Ammon's horn (tissue), 1 donor: ENCODE data around the gene UXS1.
"Not testable (repeated sequence)": the region's sequence is repeated elsewhere in the genome, so short reads cannot be mapped to it uniquely, and the experiment has no call there.

ENCODE experiments used
- DNase-seq: peaks from one replicate; pipeline ENCODE4 v3.0.0-alpha.2; 2016; ENCODE audit warnings: low spot score

UXS1 gene

DNA sequence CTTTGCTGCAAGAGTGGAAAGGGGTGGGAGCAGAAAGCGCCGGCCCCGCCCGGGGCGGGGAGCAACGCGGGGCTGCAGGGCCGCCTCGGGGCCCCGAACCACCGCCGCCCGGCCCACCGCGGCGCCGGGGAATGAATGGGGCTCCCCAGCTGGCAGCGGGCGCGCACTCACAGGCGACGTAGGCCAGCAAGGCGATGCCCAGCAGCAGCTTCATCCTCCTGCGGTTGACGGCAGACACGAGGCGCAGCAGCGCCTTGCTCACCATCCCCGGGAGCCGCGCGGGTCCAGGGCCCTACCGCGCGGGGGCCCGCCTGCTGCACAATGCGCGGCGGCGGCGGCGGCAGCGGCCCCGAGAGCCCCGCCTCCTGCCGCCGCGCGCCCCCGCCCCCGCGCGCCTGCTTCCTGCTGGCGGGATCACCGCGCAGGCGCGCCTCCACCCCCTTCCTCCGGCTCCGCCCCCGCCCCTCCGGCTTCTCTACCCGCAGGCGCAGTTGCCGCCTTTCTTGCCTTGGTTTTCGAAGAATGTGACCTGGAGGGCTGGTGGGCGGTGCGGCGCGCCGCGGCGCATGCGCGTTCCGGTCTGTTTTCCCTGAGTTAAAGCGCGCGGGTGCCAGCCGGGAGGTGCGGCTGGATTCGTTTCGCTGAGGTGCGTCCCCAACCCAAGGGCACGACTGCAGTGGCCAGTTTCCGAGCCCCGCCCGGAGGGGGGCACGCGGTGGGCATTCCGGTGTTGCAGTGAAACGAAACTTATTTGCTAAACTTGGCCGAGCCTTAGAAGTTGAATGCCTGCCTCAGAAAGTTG, at the start of gene UXS1:
Gene UXS1 (minus strand): TSS at position 325 of the 802 bp plus-strand sequence. CDS start 60 bp downstream, at position 265.
- peak; percentile 96 for DNase-seq

- not testable (repeated sequence) for DNase-seq
These were observed 45.4 kb upstream of the UXS1 start for GRCh38 chr2:106239491-106239890.

- DNase-seq, result not testable (repeated sequence)
These were observed 41.3 kb upstream of the UXS1 start for GRCh38 chr2:106235392-106235791.

- no peak for DNase-seq
These were observed 39.2 kb upstream of the UXS1 start for GRCh38 chr2:106233350-106233706.

- peak; percentile 54 for DNase-seq
These were observed 38.7 kb upstream of the UXS1 start for GRCh38 chr2:106232638-106233349.

GRCh38 chr2:106223347-106223746, 29.2 kb upstream of the UXS1 start:
- no peak for DNase-seq

DNA sequence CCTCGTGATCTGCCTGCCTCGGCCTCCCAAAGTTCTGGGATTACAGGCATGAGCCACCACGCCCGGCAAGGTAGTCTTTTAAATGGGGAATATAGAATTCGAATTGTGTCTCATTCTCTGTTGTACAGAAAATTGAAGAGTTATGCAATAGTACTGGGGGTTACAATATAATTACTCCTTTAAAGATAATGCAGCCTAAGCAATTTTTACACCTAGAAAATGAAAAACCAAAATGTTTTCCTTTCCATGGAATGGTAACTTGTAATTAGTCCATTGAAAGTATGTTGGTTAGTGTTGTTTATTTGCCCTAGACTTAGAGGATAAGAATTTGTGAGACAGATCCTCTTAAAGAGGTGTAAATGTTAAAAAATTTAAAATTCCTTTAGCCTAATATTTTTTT, 28.0 kb upstream of the UXS1 start:
- not testable (repeated sequence) for DNase-seq

- no peak for DNase-seq
These were observed 25.7 kb upstream of the UXS1 start for GRCh38 chr2:106219813-106220212.

- DNase-seq, result not testable (repeated sequence)
These were observed 25.1 kb upstream of the UXS1 start for GRCh38 chr2:106219157-106219556.

DNA sequence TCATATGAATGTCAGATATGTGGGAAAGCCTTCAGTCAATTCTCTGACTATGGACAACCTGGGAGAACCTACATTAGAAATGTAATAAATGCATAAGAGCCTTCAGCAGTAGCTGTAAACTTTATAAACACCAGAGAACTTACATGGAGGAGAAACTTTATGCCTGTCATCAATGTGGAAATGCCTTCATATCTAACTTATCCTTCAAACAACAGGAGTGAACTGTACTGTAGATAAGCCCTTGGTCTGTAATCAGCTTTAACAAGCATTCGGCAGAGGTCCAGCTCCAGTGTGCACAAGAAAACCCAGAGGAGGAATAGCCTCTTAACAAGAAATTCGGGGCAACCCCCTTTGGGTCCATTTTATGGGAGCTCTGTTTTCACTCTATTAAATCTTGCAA, 14.8 kb upstream of the UXS1 start:
- DNase-seq, result no peak

GRCh38 chr2:106208399-106208798, 14.3 kb upstream of the UXS1 start:
- DNase-seq, result no peak

DNA sequence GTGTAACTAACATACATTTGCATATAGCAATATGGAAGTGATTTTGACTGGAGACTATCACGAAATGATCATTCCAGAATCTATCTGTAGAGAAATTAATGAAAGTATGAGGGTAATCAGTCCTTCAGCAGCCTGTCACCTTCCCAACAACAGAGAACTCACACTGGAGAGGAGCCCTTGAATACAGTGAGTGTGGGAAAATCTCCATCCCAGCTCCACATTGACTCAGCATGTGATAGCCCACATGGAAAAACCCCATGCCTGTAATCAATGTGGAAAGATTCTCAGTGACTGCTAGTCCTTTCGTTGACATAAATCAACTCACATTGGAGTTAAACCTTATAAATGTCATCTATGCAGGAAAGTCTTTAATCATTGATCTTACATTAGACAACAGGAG, 13.1 kb upstream of the UXS1 start:
- DNase-seq, result no peak

DNA sequence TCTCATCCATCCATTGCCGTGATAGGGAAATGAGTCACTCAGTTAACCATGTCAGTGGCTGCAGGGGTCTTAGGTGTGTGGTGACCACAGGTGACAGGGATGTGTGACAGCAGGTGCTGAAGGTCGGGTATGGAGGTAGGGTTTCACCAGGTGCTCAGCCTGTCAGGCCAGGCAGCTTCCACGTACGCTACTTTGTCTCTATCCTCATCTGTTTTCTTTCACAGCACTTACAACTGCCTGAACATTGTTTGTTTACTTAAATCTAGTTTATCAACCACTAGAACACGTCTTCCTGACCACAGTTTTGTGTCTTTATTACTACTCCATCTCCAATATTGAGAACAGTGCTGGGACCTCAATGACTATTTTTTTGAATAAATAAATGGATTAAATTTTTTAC, 11.4 kb upstream of the UXS1 start:
- DNase-seq, result no peak

- DNase-seq, result not testable (repeated sequence)
These were observed 10.4 kb upstream of the UXS1 start for GRCh38 chr2:106204551-106204950.

DNA sequence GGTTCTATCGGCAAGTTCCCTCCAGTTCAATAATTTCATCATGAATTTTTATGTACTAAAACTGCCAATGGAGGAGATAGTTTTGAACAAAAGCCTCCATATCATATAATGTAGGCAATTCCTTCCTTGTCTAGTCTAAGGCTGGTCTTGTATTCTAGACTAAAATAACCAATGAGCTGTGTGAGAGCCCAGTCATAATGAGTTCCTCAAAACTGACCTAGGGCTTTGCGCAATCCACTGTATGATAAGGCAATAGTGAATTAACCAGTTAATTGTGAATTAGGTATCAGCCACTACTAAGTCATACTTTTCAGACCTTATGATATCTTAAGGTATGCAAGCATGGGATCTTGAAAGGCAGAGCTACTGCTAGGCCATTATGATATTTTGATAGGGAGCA, 7.6 kb upstream of the UXS1 start:
- no peak for DNase-seq

GRCh38 chr2:106197878-106198277, 3.8 kb upstream of the UXS1 start:
- DNase-seq, result no peak

GRCh38 chr2:106195981-106196380, 1.9 kb upstream of the UXS1 start:
- no peak for DNase-seq

- no peak for DNase-seq
These were observed 1.4 kb upstream of the UXS1 start for GRCh38 chr2:106195456-106195855.

- DNase-seq, result no peak
These were observed 468 bp downstream of the UXS1 start for GRCh38 chr2:106193690-106193976.

DNA sequence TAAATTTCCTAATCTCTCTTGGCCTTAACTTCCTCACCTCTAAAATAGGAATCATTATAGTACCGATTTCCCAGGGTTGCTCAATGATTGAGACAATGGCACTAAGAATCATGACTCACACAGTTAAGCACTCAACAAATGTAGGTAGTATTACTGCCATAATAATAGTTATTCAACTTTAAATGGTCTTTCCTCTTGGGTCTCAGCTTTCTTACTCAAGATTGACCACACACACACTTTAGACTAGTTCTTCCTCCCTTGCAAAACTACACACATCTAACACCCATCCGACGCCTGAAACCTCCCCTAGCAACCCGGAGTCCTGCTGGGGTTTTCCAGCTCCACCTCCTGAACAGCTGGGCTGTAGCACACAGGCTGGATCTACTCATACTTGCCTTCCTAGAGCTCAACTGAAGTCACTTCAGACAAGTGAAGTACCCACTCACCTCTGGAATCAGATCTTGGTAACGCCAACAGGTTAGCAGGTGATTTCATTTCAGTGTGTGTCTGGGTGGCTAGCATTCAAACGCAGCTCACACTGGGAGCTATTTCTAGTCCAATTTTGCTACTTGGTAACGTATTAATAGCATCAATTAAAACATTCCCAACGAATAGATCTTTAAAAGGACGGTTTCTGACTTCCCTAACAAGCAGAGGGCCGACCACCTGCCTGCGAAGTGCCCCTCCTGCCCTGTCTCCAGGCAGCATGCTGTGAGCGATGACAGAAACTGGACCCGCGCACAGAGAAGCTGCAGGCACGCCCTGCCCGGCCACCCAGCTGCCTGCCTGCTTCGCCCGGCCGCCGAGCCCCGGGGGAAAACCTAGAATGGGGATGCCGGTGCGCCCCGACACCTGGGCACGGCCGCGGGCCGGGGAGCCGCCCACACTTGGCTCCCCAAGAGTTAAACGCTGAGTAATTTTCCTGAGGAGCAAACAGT, 1.1 kb downstream of the UXS1 start:
- DNase-seq, result peak; percentile 39

DNA sequence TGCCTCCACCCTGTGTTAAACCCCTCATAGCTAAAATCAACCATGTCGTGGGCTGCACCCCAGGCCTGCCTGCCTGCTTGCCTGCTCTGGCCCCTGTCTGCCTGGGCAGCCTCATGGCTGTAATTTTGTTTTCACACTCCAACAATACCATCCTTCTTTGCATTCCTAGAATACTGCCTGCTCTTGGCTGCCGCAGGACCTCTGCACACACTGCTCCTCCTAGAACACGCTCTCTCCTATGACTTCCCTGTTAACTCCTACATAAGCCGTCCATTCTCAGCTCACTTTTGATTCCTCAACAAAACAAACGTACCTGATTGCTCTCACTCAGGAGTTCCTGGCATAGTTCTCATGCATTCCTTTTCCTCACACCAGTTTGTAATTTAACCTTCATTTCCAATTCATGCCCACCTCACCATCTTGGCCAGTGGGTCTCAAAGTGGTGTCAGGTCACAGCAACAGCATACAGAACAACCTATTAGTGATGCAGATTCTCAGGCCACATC, 2.5 kb downstream of the UXS1 start:
- DNase-seq, result no peak

DNA sequence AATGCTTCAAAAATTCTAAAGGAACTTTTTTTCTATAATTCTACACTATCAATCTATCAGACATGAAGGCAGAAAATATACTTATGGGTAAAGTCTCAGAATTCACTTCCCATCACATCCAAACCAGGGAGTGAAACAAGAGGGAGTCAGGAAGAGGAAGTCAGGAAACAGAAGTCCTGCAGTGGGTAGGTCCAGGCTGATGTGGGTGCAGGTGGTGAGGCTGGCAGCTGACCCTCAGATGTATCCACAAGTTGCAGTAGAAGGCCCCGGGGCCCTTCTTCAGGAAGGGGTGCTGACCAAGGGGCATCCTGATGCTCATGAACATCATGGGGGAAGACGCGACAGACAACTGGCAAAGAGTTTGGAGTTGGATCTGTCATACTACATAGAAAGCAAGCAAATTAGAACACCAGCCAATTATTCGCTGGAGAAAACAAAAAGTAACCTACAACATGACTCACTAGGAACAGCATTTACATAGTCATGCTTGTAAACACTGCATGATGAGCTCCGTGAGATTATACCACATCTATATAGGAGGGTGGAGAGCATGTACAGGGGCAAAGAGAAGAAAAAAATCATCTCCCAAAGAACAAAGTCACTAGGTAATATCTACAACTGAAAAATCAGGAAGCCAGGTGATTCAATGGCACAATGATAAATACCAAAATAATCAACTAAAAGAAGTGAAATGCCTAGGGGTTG, 4.2 kb downstream of the UXS1 start:
- DNase-seq, result no peak
